ENCODE data around the gene ARL16.
A peak's percentile ranks its signal among the peaks of the same experiment; 100 is the strongest.

The ARL16 gene

DNA sequence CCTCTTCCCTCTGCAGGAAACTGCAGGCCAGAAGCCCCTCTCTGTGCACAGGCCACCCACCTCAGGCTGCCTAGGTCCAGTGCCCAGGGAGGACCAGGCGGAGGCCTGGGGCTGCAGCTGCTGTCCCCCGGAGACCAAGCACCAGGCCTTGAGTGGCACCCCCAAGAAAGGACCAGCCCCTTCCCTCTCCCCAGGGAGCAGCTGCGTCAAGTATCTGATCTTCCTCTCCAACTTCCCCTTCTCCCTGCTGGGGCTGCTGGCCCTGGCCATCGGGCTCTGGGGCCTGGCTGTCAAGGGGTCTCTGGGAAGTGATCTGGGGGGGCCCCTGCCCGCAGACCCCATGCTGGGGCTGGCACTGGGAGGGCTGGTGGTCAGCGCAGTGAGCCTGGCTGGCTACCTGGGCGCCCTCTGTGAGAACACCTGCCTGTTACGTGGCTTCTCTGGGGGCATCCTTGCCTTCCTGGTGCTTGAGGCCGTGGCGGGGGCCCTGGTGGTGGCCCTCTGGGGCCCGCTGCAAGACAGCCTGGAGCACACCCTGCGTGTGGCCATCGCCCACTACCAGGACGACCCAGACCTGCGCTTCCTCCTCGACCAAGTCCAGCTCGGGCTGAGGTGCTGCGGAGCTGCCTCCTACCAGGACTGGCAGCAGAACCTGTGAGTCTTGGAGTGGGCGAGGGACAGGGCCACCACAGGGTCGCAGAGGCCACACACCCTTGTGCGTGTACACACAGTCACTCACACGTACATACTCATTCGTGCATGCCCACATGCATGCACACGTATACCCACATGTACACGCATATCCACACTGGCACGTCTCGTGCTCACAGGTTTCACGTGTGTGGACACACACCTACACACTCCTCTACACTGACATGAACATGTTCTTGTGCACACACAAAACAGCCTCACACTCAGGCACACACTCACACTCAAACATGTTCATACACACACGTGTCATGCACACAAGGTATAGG lies 38.3 kb downstream of the ARL16 start:
- H3K27ac ChIP-seq: no peak overlapping the region
- TF ChIP-seq, protein P1, sequence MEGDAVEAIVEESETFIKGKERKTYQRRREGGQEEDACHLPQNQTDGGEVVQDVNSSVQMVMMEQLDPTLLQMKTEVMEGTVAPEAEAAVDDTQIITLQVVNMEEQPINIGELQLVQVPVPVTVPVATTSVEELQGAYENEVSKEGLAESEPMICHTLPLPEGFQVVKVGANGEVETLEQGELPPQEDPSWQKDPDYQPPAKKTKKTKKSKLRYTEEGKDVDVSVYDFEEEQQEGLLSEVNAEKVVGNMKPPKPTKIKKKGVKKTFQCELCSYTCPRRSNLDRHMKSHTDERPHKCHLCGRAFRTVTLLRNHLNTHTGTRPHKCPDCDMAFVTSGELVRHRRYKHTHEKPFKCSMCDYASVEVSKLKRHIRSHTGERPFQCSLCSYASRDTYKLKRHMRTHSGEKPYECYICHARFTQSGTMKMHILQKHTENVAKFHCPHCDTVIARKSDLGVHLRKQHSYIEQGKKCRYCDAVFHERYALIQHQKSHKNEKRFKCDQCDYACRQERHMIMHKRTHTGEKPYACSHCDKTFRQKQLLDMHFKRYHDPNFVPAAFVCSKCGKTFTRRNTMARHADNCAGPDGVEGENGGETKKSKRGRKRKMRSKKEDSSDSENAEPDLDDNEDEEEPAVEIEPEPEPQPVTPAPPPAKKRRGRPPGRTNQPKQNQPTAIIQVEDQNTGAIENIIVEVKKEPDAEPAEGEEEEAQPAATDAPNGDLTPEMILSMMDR (conservative IDR thresholded peaks at IDR 0.05): no peak
- TF ChIP-seq ZFX (IDR thresholded peaks at IDR 0.05): no peak

DNA sequence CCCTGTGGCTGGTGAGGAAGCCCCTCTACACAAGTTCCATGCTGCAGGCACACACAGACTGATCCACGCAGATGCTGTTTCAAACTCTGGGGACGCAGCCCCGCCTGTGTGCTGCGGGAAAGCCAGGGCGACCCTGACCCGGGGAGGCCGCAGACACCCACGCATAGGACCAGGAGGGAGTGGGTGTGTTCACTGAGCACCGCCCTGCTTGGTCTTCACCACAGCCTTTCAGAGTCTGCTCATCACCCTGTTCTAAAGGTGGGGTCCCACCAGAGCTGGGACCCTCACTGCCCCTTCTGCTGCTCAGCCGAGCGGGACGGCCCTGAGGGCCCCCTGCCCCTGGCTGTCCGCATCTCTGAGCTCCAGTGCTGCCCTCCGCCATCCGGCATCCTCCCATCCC lies 39.1 kb downstream of the ARL16 start:
- TF ChIP-seq, protein P1 (conservative IDR thresholded peaks at IDR 0.05): no peak
- no peak for TF ChIP-seq ZFX (IDR thresholded peaks at IDR 0.05)
- no peak overlapping the region for H3K27ac ChIP-seq

DNA sequence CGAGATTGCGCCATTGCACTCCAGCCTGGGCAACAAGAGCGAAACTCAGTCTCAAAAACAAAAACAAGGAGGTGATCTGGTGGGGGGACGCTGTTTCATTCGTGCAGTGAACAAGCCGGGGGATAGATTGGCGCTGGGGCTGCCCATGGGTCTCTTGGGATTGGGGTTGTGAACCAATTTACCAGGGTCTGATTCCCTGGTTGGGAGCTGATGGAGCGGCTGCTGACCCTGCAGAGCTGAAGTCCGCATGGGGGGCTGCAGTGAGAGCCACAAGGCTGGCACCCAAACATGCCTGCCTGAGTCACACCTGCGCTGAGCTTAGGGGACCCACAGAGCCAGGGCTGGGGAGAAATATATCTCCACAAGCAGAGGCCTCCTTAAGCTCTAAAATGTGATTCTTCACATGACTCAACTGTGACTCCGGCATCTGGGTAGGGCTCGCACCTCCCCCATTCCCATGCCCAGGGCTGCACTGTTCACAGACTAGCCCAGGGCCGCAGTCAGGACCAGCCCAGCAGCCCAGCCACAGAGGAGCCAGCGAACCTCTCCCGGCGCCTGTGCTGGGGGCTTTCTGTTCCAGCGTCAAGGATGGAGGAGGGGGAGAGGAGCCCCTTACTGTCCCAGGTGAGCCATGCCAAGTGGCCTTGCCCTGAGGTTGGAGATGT lies 41.6 kb downstream of the ARL16 start:
- TF ChIP-seq, protein P1 (conservative IDR thresholded peaks at IDR 0.05): no peak
- TF ChIP-seq ZFX (IDR thresholded peaks at IDR 0.05): no peak
- no peak overlapping the region for H3K27ac ChIP-seq

DNA sequence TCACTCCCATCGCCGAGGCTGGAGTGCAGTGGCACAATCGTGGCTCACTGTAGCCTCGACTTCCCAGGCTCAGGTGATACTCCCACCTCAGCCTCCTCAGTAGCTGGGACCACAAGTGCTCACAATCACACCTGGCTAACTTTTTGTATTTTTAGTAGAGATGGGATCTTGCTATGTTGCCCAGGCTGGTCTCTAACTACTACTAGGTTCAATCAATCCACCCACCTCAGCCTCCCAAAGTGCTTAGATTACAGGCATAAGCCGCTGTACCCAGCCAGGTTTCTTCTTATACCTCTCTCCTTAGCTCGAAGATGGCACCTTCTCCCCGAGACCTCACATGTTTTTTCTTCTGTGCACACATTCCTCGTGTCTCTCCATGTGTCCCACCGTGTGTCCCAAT lies 43.6 kb downstream of the ARL16 start:
- TF ChIP-seq ZFX (IDR thresholded peaks at IDR 0.05): no peak
- TF ChIP-seq, protein P1 (conservative IDR thresholded peaks at IDR 0.05): no peak
- no peak overlapping the region for H3K27ac ChIP-seq

DNA sequence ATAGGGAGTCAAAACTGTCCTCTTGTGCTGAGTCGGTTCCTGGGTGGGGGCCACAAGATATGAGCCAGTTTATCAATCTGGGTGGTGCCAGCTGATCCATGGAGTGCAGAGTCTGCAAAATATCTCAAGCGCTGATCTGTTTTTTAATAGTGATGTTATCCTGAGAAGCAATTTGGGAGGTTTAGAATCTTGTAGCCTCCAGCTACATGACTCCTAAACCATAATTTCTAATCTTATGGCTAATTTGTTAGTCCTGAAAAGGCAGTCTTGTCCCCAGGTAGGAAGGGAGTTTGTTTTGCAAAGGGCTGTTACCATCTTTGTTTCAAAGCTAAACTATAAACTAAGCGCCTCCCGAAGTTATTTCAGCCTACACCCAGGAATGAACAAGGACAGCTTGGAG lies 44.9 kb downstream of the ARL16 start:
- H3K27ac ChIP-seq: no peak overlapping the region
- TF ChIP-seq, protein P1 (conservative IDR thresholded peaks at IDR 0.05): no peak
- TF ChIP-seq ZFX (IDR thresholded peaks at IDR 0.05): no peak

DNA sequence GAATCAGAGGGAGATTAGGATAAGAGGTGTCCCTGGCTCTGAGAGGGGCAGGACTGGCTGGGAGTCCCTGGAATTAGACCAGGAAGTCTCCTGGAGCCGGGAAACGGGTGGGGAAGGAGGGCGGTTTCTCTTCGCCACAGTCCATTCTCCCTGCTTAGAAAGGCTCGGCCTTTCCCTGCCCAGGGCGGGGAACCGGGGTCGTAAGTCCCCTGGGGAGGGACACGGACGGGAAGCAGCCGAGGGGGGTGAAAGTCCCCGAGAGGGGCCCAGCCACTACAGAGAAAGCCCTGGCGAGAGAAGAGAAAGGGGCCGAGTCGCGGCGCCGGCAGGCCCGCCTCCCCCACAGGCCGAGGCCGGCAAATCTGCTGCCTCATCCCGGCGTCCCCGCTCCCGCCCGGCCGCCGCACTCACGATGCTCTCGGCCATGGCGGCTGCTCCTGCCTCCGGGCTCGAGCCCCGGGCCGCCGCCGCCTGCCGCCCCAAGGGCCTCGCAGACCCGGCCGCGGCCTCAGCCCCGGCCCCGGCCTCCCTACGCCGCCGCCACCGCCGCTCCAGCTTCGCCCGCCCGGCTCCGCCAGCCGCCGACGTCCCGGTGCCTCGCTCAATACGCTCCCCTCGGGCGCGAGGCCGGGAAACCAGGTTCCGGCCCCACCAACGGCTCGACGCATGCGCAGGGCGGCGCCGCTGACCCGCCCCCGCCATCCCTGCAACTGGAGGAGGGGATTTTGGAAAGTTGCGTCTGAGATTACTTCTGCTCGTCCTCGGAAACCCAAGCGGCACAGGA lies 46.9 kb downstream of the ARL16 start, which contains the start of the genes NPLOC4 and TSPAN10:
TSS of gene NPLOC4 (minus strand) at position 608 of the 784 bp plus-strand sequence. CDS start at position 426, 182 bp downstream.
TSS of gene TSPAN10 (plus strand) at position 692 of the 784 bp plus-strand sequence. CDS start 5,217 bp downstream, outside the sequence.
- peak within 1 kb of the TSS; percentile 86 for H3K27ac ChIP-seq
- peak; percentile 99 for TF ChIP-seq ZFX (IDR thresholded peaks at IDR 0.05)
- TF ChIP-seq, protein P1 (conservative IDR thresholded peaks at IDR 0.05): no peak

Measured in C4-2B (cell line).